AG08396 (cell line): ENCODE results near the gene ANGPT4.
A peak's percentile ranks its signal among the peaks of the same experiment; 100 is the strongest.

Source experiments
- DNase-seq: peaks from one replicate; pipeline ENCODE4 v3.0.0; 2012; ENCODE audit warnings: low spot score, mixed read lengths

The ANGPT4 gene

DNA sequence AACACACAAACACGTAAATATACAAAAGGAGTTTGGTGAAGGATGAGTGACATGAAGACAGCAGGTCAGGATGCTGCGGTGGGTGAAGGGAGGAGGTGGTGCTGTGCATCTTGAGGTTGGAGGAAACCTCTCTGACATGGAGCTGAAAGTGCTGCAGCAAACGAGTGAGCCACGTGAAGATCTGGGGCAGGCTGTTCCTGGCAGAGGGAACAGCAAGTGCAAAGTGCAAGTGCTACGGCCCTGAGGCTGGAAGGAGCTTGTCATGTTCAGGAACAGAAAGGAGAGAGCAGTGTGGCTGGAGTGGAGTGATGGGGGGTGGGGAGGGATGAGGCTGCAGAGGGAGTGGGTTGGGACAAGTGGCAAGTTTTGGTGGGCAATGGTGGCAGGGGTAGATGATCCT, 24.8 kb upstream of the ANGPT4 start:
- no peak for DNase-seq

DNA sequence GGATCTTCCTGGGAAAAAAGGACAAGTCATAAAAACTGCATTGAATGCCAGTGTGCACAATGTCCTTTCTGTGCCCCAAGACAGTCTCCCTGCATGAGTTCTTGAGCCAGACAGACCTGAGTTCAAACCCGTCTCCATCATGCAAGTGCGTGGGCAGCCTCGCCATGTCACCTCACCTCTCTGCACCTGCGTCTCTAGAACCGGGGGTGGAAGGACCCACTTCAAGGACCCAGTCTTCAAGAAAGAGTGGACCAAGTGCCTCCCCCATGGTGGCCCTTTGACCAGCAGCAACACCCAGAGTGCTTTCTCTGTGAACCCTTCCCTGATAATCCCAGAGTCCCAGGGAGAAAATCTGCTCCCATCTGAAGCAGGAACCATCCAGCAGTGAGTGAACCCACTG, 23.5 kb upstream of the ANGPT4 start:
- DNase-seq: no peak

DNA sequence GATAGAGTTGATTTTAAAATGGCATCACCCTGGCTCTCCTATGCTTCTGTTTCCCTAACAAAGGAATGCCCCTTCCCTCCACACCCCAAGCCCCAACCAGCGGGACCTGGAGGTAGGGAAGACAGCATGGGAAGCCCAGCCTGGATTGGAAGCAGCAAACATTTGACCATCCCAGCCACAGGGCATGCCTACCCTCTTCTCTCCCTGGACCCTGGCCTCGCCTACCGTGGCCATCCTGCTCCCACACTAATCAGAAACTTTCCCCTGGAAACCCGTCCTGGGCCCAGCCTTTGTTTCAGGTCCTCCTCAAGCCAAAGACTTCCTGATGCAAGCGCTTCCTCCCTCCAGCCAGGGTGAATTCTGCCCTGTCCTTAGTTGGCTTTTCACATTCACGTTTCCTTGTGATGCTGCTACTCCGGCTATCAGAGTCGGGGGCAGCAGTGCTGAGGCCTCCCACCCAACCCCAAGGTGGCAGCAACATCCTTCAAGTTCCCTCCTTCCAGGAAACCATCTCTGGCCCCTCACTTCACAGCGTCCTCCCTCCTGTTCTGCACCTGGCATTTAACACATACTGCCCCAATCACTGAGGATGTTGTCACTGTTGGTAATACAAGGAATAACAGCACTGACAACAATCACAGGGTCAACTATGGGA, 18.2 kb upstream of the ANGPT4 start:
- no peak for DNase-seq

DNA sequence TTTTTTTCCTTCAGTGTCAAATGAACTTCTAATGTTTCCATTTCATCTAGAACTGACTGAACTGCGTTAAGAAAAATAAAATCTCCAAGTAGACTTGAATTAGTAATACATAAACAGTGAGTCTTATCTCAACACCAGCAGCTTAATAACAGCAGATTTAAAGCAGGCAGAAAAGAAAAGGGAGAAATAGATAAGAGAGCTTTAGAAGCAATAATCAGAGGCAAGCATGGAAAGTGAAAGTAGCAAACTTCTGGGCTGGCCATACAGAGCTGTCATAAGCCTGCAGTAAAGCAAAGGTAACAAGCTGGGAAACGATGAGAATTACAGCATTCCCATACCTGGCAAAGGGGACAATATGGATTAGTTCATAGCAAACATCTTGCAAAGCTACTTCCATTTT, 16.9 kb upstream of the ANGPT4 start:
- no peak for DNase-seq

DNA sequence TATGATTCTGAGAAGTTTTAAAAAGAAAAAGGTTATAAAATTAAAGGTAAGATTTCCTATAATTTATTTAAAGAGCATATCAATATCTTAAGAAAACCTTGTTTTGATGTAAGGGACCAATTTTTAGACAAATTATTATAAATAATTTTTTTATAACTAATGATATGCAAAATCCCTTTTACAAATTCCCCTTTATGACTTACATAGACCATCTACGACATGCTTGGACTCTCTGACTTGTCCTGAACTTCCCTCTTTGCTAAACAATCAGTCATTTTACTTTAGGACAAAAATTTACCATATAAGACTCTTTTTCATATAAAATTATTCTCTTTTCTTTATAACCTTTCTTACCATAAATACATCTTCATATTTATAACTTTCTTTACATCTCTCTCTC, 15.3 kb upstream of the ANGPT4 start:
- DNase-seq: no peak

DNA sequence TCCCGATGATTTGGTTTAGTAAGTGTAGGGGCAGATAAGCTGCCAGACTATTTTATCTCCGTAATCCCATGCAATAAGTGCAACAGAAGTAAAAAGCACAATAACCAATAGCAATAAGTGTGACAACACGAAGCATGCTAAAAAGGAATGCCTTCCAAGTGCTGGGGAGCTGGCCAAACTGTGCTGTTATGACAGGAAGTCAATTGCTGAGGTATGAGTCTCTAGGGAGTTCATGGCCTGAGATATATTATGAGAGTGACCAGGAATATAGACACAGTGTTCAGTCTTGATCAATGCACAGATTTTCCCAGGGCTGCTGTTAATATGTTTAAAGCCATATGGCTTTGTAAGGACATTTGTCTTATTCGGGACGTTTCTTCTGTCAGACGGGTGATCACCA, 10.5 kb upstream of the ANGPT4 start:
- DNase-seq: no peak

DNA sequence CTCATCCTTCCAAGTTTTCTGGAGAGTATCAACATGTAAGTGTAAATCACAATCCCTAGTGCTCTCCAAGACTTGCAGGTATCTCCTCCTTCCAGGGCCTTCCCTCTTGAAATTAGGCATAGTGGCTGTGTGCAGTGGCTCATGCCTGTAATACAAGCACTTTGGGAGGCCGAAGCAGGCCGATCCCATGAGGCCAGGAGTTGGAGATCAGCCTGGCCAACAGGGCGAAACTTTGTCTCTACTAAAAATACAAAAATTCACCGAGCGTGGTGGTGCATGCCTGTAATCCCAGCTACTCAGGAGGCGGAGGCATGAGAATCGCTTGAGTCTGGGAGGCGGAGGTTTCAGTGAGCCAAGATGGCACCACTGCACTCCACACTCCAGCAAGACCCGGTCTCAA, 9.4 kb upstream of the ANGPT4 start:
- DNase-seq: no peak

DNA sequence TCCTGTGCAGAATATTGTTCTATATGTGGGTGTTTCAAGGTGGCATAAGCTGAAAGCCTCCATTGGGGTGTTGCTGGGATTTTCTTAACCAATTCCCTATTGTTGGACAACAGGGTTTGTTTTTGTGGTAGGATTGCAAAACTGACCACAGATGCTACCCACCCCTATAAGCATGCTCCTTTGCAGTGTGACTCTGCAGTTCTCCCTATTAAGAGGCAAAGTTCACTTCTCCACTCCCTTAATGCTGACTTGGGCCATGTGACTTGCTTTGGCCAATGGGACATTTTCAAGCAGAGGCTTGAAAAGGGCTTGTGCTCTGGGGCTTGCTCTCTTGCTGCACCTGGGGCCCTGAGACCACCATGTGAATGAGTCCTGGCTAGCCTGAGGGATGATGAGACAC, 8.5 kb upstream of the ANGPT4 start:
- DNase-seq: no peak

DNA sequence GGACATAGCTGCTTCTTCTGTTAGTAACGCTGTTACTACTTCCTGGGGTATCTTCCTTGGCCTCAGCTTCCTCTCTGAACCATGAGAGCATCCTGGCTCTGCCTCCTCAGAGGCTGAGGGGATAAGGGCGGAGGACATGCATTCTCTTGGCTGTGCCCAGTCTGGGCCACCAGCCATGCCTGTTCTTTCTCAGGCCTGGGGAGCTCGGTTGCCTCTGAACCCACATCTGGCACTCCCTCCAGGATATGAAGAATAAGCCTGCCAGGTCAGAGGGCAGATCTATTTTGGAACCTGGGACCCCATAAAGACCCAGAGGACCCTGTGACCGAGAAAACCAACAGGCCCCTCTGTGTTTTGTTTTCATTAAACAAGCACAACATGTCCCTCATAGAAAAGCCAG, 6.6 kb upstream of the ANGPT4 start:
- no peak for DNase-seq

DNA sequence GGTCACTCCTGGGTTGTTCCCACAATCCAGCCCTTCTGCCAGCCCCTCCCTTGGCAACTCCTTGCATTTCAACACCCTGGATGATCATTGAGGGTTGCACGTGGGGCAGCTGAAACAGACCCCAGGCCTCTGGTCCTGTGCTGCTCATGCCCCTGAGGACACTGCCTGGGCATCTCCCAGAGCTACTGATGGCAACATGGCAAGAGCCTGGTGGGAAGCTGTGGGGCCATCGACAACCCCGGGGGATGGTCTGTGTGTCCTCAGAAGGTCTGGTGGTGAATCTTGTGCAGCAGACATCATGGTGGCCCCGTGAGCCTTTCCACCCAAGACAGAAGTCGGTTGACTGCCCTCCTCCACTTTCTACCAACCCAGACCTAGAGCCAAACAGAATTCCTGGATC, 4.9 kb upstream of the ANGPT4 start:
- DNase-seq: no peak

DNA sequence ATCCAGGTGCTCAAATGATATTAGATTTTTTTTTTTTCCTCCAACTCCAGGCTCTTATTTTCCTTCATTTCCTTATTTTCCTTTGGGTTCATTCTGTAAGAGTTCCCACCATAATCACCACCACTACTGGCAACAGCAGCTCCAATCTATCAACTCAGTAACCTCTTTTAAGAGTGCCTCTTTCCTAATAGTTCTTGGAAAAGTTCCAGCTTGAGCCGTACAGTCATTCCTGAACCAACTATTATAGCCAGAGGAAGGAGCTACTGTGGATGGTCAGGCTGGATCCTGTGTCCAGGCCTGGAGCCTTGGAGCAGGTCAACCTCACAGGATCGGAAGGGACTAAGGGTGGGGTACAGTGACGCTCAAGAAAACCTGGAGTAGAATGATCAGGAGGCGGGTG, 4.2 kb upstream of the ANGPT4 start:
- DNase-seq: no peak

DNA sequence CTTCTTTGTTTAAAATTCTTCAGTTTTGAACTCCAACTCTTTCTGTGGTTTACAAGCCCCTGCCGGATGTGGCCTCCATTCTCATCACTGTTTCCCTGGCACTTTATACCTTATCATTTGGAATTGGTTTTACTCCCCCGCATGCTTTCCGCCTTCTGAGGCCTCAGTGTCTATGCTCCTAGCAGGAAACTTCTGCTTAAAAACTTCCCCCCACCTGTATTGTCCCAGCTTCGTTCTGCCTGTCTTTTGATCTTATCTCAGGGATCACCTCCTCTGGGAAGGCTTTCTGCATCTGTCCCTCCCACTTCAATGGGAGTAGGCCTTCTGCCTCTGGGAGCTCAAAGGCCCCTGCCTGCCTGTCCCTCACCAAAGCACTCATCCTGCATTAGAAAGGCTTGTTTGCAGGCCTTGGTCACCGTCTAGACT, 3.4 kb upstream of the ANGPT4 start:
- DNase-seq: no peak

DNA sequence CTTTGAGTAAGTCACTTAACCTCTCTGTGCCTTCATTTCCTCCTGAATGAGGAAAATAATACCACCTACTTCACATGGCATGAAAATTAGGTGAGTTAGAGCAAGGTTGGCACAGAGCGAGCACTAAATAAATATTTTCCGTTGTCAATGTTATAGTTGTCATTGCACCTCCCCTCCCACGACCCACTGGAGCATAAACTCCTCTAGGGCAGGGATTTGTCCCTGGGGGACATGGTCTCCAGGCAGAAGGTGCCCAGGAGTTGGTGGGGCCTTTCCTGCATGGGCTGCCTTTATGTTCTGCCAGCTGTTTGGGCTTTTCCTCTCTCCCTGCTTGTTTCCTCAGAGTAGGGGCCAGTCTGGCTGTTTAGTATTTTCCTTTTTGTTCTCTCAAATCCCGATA, 1.3 kb upstream of the ANGPT4 start:
- DNase-seq: no peak

DNA sequence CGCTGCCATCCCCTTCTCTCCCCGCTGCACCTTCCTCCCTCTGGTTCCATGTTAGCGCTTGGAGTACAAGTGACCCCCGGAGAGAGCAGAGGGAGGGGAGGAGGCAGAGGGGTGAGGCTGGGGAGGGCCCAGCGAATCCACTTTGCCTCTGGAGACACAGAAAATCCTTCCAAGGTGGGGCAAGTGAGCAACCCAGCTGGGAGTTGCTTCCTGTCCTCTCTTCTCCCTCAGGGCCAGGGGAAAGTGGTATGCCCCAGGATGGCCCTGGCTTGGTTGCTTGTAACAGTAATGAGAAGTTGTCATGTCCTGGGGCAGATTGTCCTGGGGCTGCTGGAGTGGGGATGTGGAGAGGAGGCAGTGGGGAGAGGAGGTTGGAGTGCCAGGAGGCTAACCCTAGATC, 691 bp upstream of the ANGPT4 start:
- DNase-seq: no peak

DNA sequence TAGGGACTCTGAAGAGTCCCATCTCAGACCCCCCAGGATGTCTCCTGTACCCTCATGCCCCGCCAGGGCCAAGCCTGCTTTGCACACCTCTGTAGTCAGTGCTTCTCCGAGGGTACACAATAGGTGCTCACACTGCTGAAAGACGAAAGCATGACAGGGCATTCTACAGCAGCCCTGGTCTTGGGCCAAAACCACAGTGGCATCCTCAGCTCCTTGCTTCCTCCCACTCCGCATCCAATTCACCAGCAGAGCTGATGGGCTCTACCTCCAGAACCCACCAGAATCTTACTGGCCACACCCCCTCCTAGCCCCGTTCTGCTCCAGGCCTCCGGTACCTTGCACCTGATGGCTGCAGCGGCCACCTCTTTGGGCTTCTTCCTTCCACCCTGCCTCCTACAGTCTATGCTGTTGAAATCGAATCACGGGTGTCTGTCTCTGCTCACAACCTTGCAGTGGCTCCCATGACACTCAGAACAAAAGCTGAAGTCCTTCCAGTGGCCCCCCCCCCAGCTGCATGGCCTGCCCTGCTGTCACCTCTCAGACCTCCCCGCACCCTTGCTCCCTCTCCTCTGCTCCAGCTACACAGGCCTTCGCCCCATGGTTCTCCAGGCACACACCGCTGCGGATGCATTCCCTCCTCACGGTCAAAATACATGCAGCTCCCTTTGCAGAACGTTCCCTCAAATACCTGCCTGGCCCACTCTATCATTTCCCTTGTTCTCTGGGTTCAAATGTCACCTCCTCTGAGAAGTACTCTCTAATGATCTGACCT, 1.2 kb downstream of the ANGPT4 start:
- no peak for DNase-seq

DNA sequence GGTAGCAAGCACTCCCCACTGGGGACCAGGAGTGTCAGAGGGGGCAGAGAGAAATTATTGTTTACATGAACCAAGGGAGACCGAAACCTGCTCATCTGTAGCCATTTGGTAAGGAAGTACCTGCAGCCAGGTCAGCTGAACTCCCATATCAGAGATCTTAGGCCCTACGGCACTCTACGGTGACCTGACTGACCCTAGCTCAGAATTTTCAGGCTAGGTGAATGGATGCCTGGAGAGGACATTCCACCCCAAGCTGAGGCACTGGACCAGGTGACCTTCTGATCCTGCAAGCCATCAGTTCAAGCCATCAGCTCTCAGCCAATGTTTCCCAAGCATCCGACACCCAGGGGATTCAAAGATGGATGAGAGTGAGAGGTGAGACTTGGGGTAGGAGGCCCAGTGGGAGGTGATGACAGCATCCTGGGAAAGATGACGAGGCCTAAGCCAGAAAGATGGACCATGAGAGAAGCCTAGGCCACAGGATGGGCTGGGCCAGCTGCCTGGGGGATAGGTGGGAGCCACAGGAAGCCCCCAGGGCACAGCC, 2.8 kb downstream of the ANGPT4 start:
- no peak for DNase-seq

DNA sequence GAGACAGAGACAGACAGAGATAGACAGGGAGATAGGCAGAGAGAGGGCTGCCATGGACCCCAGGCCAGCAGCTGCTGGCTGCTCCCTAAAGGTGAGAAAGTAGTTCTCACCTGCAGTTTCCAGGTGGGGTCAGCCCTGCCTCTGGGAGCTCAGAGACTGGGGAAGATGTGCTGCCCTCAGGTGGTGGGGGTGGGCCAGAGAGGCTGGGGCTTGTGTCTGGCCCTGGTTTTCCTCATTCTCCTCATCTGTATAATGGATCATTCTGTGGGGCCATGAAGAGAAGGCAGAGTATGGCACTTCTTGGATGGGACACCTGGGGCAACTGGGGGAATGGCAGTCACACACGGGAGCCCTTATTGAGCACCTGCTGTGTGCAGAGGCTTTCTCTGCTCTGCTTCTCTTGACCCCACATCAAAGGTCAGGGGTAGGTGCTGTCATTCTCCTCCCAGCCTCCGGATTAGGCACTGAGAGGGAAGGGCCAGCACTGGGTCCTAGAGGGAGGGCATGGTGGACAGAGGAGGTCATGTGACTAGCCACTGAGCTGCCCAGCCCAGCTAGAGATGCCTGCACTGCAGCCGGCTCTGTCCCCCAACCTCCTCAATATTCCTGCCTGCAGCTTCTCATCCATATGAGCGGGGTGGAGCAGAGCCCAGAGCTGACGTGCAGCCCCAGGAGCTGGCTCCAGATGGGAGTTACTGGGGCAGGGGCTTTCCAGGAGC, 4.1 kb downstream of the ANGPT4 start:
- DNase-seq: no peak

DNA sequence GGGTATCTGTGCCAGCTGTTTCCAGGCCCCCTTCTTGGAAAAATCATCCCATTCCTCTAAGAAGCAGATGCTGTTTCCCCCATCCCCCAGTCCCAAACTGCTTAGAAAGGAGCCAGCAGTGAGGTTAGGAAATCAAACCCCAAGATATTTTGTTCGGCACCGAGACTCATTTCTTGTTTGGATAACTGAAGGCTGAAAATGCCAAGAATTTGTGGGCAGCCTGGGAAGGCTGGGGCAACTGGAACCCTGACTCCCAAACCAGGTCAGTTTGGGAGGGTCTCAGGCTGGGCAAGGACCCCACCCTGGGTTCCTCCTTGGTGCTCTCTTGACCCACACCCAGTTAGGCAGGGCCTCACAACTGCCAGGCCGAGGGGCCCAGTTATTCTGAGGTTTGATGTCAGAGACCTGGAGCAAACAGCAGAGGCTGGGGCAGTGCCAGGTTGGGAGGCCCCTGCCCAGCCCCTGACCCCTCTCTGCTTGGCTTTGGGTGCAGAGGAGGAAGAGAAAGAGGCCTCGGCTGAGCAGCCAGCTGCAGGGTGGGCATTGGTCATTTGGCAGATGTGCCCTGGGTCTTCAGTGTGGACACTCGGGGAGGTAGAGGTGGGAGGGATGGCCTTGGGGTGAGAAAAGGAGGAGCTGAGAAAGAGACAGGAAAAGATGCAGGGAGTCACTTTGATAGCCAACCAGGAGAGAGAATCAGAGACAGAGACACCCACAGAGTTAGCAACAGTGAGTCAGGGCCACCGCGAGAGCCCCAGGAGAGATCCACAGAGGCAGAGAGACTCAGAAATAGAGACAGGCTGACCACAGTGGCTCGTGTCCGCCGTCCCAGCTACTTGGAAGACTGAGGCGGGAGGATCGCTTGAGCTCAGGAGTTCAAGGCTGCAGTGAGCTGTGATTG, 5.0 kb downstream of the ANGPT4 start:
- DNase-seq: peak; percentile 37

DNA sequence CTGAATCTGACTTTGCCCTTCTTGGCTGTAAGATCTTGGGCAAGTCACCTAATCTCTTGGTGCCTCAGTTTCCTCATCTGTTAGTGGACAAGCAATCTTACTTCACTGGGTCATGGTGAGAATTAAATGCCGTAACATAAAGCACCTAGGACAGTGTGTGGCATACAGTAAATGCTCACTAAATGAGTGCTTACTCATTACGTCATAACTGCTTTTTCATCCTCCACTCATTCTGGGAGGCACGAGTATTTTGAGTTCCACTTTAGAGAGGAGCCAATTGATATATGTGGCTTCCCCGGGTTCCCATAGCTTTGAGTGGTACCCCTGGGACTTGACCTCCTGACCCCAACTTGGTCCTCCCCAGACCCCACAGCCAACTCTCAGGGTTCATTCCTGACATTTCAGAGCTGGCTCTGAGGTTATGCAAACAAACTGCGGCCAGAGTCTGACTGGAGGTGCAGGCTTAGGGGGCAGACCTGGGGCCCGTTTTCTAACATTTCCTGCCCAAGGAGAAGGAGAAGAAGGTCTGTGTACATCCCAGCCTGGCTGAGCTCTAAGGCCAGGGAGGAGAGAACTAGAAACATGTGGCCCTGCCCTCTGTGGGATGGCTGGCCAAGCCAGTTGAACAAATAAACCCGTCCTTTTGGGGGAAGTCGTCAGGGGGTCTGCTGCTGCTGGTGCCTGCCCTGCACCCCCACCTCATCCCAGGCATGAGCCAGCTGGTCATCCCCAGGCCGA, 5.8 kb downstream of the ANGPT4 start:
- no peak for DNase-seq

DNA sequence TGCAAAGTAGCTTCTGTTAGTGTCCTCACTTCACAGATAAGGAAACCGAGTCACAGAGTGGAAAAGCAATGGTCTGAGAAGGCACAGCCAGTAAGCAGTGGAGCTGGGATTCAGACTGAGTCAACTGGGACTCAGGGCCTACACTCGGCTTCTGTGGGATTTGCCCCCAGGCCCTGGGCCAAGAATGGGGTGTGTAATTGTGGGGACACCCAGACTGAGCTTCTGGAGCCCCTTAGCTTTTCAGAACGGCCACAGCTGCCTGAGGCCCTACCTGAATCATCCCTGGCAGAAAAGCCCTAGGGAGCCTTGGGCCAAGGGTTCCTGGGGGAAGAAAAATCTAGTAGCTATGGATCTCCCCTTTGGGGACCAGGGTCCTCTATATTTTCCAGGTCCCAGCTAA, 6.5 kb downstream of the ANGPT4 start:
- DNase-seq: no peak

DNA sequence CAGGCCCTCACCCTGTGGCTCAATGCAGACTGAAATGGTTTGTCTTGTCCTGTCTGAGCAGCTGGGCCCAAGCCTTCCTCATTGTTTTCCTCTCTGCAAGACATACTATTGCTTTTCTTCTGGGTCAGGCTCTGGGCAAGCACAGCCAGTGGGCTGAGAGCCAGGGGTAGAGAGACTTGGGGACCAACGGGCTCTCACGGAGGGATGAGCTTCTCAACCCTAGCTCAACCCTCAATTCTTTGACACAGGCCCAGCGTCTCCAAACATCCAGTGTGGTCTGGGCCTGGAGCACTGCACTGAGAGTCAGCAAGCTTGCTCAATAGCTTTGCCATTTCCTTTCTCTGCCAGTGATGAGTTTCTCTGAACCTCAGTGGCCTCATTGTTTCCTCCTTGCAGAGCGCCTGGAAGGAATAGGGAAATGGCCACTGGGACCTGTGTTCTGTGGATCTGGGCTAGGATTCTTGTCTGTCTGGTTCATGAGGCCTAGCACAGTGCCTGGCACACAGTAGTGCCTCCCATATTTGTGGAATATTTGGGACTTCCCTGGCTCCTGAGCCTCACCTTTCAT, 9.3 kb downstream of the ANGPT4 start:
- DNase-seq: no peak
